Measurements from ENCODE around the gene SIRPG.

The SIRPG gene

GRCh38 chr20:1685304-1686052, 27.9 kb upstream of the SIRPG start:
- DNase-seq (ENCODE audit: low spot score in 2 of 2), result no peak
- no peaks in the 10 kb centered on the region for H3K36me3 ChIP-seq (replicated peaks)
- no peaks in the 10 kb centered on the region for H3K4me1 ChIP-seq
- H3K27me3 ChIP-seq (ENCODE audit: low read depth), result no peaks in the 10 kb centered on the region
- in situ Hi-C loops (cut with MboI; ENCODE audit: low sequenced_read_pairs), result no loop called here
- H3K9me3 ChIP-seq, result no peaks in the 10 kb centered on the region
- H3K4me3 ChIP-seq, result no peak overlapping the region

GRCh38 chr20:1684872-1685271, 27.3 kb upstream of the SIRPG start:
- no peak for DNase-seq (ENCODE audit: low spot score in 2 of 2)
- Histone ChIP-seq H3K9me3 (no peaks in the 10 kb centered on the region), H3K4me3 (no peak overlapping the region), H3K36me3 (replicated peaks) (no peaks in the 10 kb centered on the region), H3K27me3 (ENCODE audit: low read depth) (no peaks in the 10 kb centered on the region), H3K4me1 (no peaks in the 10 kb centered on the region)
- in situ Hi-C loops (cut with MboI; ENCODE audit: low sequenced_read_pairs), result no loop called here

GRCh38 chr20:1676650-1677049, 19.1 kb upstream of the SIRPG start:
- Histone ChIP-seq H3K36me3 (replicated peaks) (no peaks in the 10 kb centered on the region), H3K27me3 (ENCODE audit: low read depth) (no peaks in the 10 kb centered on the region), H3K4me3 (no peak overlapping the region), H3K4me1 (no peaks in the 10 kb centered on the region), H3K9me3 (no peaks in the 10 kb centered on the region)
- in situ Hi-C loops (cut with MboI; ENCODE audit: low sequenced_read_pairs), result no loop called here
- no peak for DNase-seq (ENCODE audit: low spot score in 2 of 2)

GRCh38 chr20:1674990-1675780, 17.6 kb upstream of the SIRPG start:
- no peak overlapping the region for H3K4me3 ChIP-seq
- no peak for DNase-seq (ENCODE audit: low spot score in 2 of 2)
- no peaks in the 10 kb centered on the region for H3K9me3 ChIP-seq
- H3K36me3 ChIP-seq (replicated peaks), result no peaks in the 10 kb centered on the region
- H3K4me1 ChIP-seq, result no peaks in the 10 kb centered on the region
- H3K27me3 ChIP-seq (ENCODE audit: low read depth), result no peaks in the 10 kb centered on the region
- in situ Hi-C loops (cut with MboI; ENCODE audit: low sequenced_read_pairs), result no loop called here

GRCh38 chr20:1674361-1674760, 16.8 kb upstream of the SIRPG start:
- in situ Hi-C loops (cut with MboI; ENCODE audit: low sequenced_read_pairs), result no loop called here
- Histone ChIP-seq H3K27me3 (ENCODE audit: low read depth) (no peaks in the 10 kb centered on the region), H3K36me3 (replicated peaks) (no peaks in the 10 kb centered on the region), H3K9me3 (no peaks in the 10 kb centered on the region), H3K4me3 (no peak overlapping the region), H3K4me1 (no peaks in the 10 kb centered on the region)
- no peak for DNase-seq (ENCODE audit: low spot score in 2 of 2)

GRCh38 chr20:1673424-1673823, 15.8 kb upstream of the SIRPG start:
- Histone ChIP-seq H3K36me3 (replicated peaks) (no peaks in the 10 kb centered on the region), H3K4me1 (no peaks in the 10 kb centered on the region), H3K9me3 (no peaks in the 10 kb centered on the region), H3K4me3 (no peak overlapping the region), H3K27me3 (ENCODE audit: low read depth) (no peaks in the 10 kb centered on the region)
- in situ Hi-C loops (cut with MboI; ENCODE audit: low sequenced_read_pairs), result no loop called here
- no peak for DNase-seq (ENCODE audit: low spot score in 2 of 2)

GRCh38 chr20:1672728-1673127, 15.1 kb upstream of the SIRPG start:
- in situ Hi-C loops (cut with MboI; ENCODE audit: low sequenced_read_pairs), result no loop called here
- DNase-seq (ENCODE audit: low spot score in 2 of 2), result no peak
- Histone ChIP-seq H3K4me1 (no peaks in the 10 kb centered on the region), H3K9me3 (no peaks in the 10 kb centered on the region), H3K36me3 (replicated peaks) (no peaks in the 10 kb centered on the region), H3K27me3 (ENCODE audit: low read depth) (no peaks in the 10 kb centered on the region), H3K4me3 (no peak overlapping the region)

- in situ Hi-C loops (cut with MboI; ENCODE audit: low sequenced_read_pairs), result no loop called here
- DNase-seq (ENCODE audit: low spot score in 2 of 2), result no peak
- Histone ChIP-seq H3K9me3 (no peaks in the 10 kb centered on the region), H3K27me3 (ENCODE audit: low read depth) (no peaks in the 10 kb centered on the region), H3K4me3 (no peak overlapping the region), H3K36me3 (replicated peaks) (no peaks in the 10 kb centered on the region), H3K4me1 (no peaks in the 10 kb centered on the region)
Observed at GRCh38 chr20:1671891-1672669, 14.5 kb upstream of the SIRPG start.

- no peak for DNase-seq (ENCODE audit: low spot score in 2 of 2)
- no peak overlapping the region for H3K4me3 ChIP-seq
- H3K27me3 ChIP-seq (ENCODE audit: low read depth), result no peaks in the 10 kb centered on the region
- in situ Hi-C loops (cut with MboI; ENCODE audit: low sequenced_read_pairs), result no loop called here
- H3K9me3 ChIP-seq, result no peaks in the 10 kb centered on the region
- no peaks in the 10 kb centered on the region for H3K4me1 ChIP-seq
- no peaks in the 10 kb centered on the region for H3K36me3 ChIP-seq (replicated peaks)
Observed at GRCh38 chr20:1669304-1669703, 11.7 kb upstream of the SIRPG start.

- Histone ChIP-seq H3K36me3 (replicated peaks) (no peaks in the 10 kb centered on the region), H3K4me1 (no peaks in the 10 kb centered on the region), H3K4me3 (no peak overlapping the region), H3K27me3 (ENCODE audit: low read depth) (no peaks in the 10 kb centered on the region), H3K9me3 (no peaks in the 10 kb centered on the region)
- DNase-seq (ENCODE audit: low spot score in 2 of 2), result no peak
- in situ Hi-C loops (cut with MboI; ENCODE audit: low sequenced_read_pairs), result no loop called here
Observed at GRCh38 chr20:1667502-1668085, 10.0 kb upstream of the SIRPG start.

- no peak overlapping the region for H3K4me3 ChIP-seq
- DNase-seq (ENCODE audit: low spot score in 2 of 2), result no peak
- in situ Hi-C loops (cut with MboI; ENCODE audit: low sequenced_read_pairs), result no loop called here
- no peaks in the 10 kb centered on the region for H3K9me3 ChIP-seq
- no peaks in the 10 kb centered on the region for H3K36me3 ChIP-seq (replicated peaks)
- no peaks in the 10 kb centered on the region for H3K4me1 ChIP-seq
- H3K27me3 ChIP-seq (ENCODE audit: low read depth), result no peaks in the 10 kb centered on the region
Observed at GRCh38 chr20:1666802-1667201, 9.2 kb upstream of the SIRPG start.

- no peak for DNase-seq (ENCODE audit: low spot score in 2 of 2)
- no peaks in the 10 kb centered on the region for H3K4me1 ChIP-seq
- in situ Hi-C loops (cut with MboI; ENCODE audit: low sequenced_read_pairs), result no loop called here
Observed at GRCh38 chr20:1665345-1665744, 7.8 kb upstream of the SIRPG start.

GRCh38 chr20:1664911-1665310, 7.3 kb upstream of the SIRPG start:
- DNase-seq (ENCODE audit: low spot score in 2 of 2), result no peak
- Histone ChIP-seq H3K4me3 (no peak overlapping the region), H3K4me1 (no peaks in the 10 kb centered on the region), H3K9me3 (no peaks in the 10 kb centered on the region), H3K36me3 (replicated peaks) (no peaks in the 10 kb centered on the region), H3K27me3 (ENCODE audit: low read depth) (no peaks in the 10 kb centered on the region)
- in situ Hi-C loops (cut with MboI; ENCODE audit: low sequenced_read_pairs), result no loop called here

More at GRCh38 chr20:1665345-1665744, 7.8 kb upstream of the SIRPG start:
- H3K4me3 ChIP-seq, result no peak overlapping the region
- H3K9me3 ChIP-seq, result no peaks in the 10 kb centered on the region
- H3K27me3 ChIP-seq (ENCODE audit: low read depth), result no peaks in the 10 kb centered on the region
- H3K36me3 ChIP-seq (replicated peaks), result no peaks in the 10 kb centered on the region

All from HAP-1 (cell line).